DOHH2 (cell line): ENCODE data around the gene GPC6.

ENCODE experiments used
- H3F3A ChIP-seq: fragments of 200-600 bp; sonication (generic), shearing (Covaris generic); 2 replicates; pipeline ENCODE4 v1.6.0; 2016; ENCODE audit warnings: antibody characterized with exemption, mild to moderate bottlenecking; ENCODE audit not compliant: control insufficient read depth, insufficient read depth
- H3K27ac ChIP-seq: fragments of 200-600 bp; sonication (generic); 2 replicates; pipeline ENCODE4 v1.5.1; 2014; ENCODE audit warnings: low read depth, mild to moderate bottlenecking, low read length, moderate library complexity
- H3K27me3 ChIP-seq: fragments of 200-600 bp; sonication (generic); 2 replicates; pipeline ENCODE4 v1.6.1; 2014; ENCODE audit warnings: mild to moderate bottlenecking, low read length, mixed read lengths; ENCODE audit not compliant: control insufficient read depth
- H3K36me3 ChIP-seq: fragments of 200-600 bp; sonication (generic); 2 replicates; pipeline ENCODE4 v1.6.1; 2014; ENCODE audit warnings: mild to moderate bottlenecking, low read length, moderate library complexity, mixed read lengths; ENCODE audit not compliant: control insufficient read depth
- H3K4me1 ChIP-seq: fragments of 200-600 bp; sonication (generic); 2 replicates; pipeline ENCODE4 v1.6.1; 2014; ENCODE audit warnings: mild to moderate bottlenecking, low read length, mixed read lengths; ENCODE audit not compliant: control insufficient read depth
- H3K4me2 ChIP-seq: fragments of 200-600 bp; sonication (generic); 2 replicates; pipeline ENCODE4 v1.6.0; 2014; ENCODE audit warnings: mild to moderate bottlenecking, low read length, moderate library complexity
- H3K4me3 ChIP-seq: fragments of 200-600 bp; sonication (generic); 2 replicates; pipeline ENCODE4 v1.5.1; 2014; ENCODE audit warnings: mild to moderate bottlenecking, low read length, mixed read lengths
- H3K79me2 ChIP-seq: fragments of 200-600 bp; sonication (generic); 2 replicates; pipeline ENCODE4 v1.6.1; 2014; ENCODE audit warnings: mild to moderate bottlenecking, low read length, mixed read lengths; ENCODE audit not compliant: control insufficient read depth
- H3K9me2 ChIP-seq: fragments of 200-600 bp; sonication (generic); replicated peaks from 2 replicates; pipeline ENCODE4 v1.6.1; 2014; ENCODE audit warnings: mild to moderate bottlenecking, low read length, mixed read lengths; ENCODE audit not compliant: control insufficient read depth
- H3K9me3 ChIP-seq: fragments of 200-600 bp; sonication (generic); 2 replicates; pipeline ENCODE4 v1.6.1; 2014; ENCODE audit warnings: antibody characterized with exemption, low read length, mixed read lengths; ENCODE audit not compliant: control insufficient read depth, insufficient read depth
- H4K20me1 ChIP-seq: fragments of 200-600 bp; sonication (generic); 2 replicates; pipeline ENCODE4 v1.6.0; 2014; ENCODE audit warnings: low read depth, mild to moderate bottlenecking, antibody characterized with exemption, low read length, moderate library complexity; ENCODE audit not compliant: control insufficient read depth, insufficient read depth
- CTCF ChIP-seq: fragments of 200-600 bp; sonication (generic); IDR thresholded peaks from one replicate; pipeline ENCODE4 v1.5.1; 2014; ENCODE audit warnings: antibody characterized with exemption, mild to moderate bottlenecking, low read depth, low read length; ENCODE audit not compliant: poor library complexity, severe bottlenecking
- EZH2phosphoT487 ChIP-seq: fragments of 200-600 bp; sonication (generic); IDR thresholded peaks from 2 replicates; pipeline ENCODE4 v1.6.1; 2017; ENCODE audit warnings: borderline replicate concordance, mild to moderate bottlenecking, antibody characterized with exemption, low read length, moderate library complexity, mixed read lengths

GPC6 gene

GRCh38 chr13:93420887-93421286, 194.3 kb downstream of the GPC6 start:
- H3K4me1 ChIP-seq: no peaks in the 10 kb centered on the region
- no peaks in the 10 kb centered on the region for H3K36me3 ChIP-seq
- no peak overlapping the region for H3K4me2 ChIP-seq
- no peak overlapping the region for H3K27ac ChIP-seq
- no peaks in the 10 kb centered on the region for H3K9me2 ChIP-seq
- no peaks in the 10 kb centered on the region; the same call in 1 of the 2 replicates for H3F3A ChIP-seq
- TF ChIP-seq CTCF (no peak), EZH2phosphoT487 (no peak)
- no peak overlapping the region for H3K4me3 ChIP-seq
- H3K9me3 ChIP-seq: no peaks in the 10 kb centered on the region
- no peaks in the 10 kb centered on the region for H3K79me2 ChIP-seq
- H4K20me1 ChIP-seq: no peaks in the 10 kb centered on the region
- H3K27me3 ChIP-seq: no peaks in the 10 kb centered on the region

GRCh38 chr13:93422980-93423543, 196.5 kb downstream of the GPC6 start:
- Histone ChIP-seq H3K27ac (no peak overlapping the region), H3K9me3 (no peaks in the 10 kb centered on the region), H3K36me3 (no peaks in the 10 kb centered on the region), H3K27me3 (no peaks in the 10 kb centered on the region), H3K79me2 (no peaks in the 10 kb centered on the region), H4K20me1 (no peaks in the 10 kb centered on the region), H3K4me1 (no peaks in the 10 kb centered on the region), H3F3A (no peaks in the 10 kb centered on the region; the same call in 1 of the 2 replicates), H3K4me3 (no peak overlapping the region), H3K4me2 (no peak overlapping the region), H3K9me2 (no peaks in the 10 kb centered on the region)
- TF ChIP-seq EZH2phosphoT487 (no peak), CTCF (no peak)

GRCh38 chr13:93425411-93425810, 198.8 kb downstream of the GPC6 start:
- Histone ChIP-seq H3K4me1 (no peaks in the 10 kb centered on the region), H4K20me1 (no peaks in the 10 kb centered on the region), H3K36me3 (no peaks in the 10 kb centered on the region), H3K9me3 (no peaks in the 10 kb centered on the region), H3F3A (no peaks in the 10 kb centered on the region), H3K4me3 (no peak overlapping the region), H3K4me2 (no peak overlapping the region), H3K27me3 (no peaks in the 10 kb centered on the region), H3K27ac (no peak overlapping the region), H3K9me2 (no peaks in the 10 kb centered on the region), H3K79me2 (no peaks in the 10 kb centered on the region)
- TF ChIP-seq EZH2phosphoT487 (no peak), CTCF (no peak)
